Measurements from ENCODE around the gene C11orf68. TPM values are rescaled to one million over a fixed set of nuclear protein-coding genes. Genes with fewer than 3 reads are reported as not detected.

The C11orf68 gene
- total RNA-seq, 1 donor from 2014 or later: 27.2 TPM

DNA sequence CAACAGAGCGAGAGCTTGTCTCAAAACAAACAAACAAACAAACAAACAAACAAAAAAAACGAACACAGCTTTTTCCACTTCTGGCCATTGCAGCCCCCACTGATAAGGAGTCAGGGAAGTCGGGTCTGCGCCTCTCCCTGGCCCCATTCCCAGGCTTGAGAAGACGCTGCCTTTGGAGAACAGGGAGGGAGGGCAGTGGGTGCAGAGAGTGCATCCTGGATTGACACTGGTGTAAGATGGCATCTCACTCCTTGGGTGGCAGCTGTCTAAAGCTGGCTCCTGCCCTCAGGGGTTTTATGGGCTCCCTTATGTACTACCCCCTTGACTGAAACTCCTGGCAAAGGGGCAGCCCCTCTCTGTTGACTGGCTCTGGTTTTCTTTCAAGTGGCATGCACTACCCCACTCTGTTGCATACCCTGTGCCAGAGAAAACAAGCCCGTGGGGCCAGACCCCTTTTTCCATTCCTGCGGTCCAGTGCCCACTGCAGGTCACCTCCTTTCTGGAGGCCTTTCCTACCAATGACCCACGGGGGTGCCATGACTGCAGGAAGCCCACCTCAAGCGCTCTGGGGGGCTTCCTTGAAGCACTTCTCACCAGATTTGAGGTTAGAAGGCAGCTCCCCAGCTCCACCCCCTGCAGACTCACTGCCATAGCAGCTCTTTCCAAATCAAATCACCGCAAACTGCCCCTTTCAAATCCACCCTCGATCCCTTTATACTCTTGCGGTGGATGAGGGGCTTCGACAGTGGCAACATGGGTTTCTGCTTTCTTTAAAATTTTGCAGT lies 13.1 kb upstream of the C11orf68 start:
- H3K36me3 Mint-ChIP-seq (ENCODE audit: low read depth): no peaks in the 10 kb centered on the region
- H3K27me3 Mint-ChIP-seq (ENCODE audit: low read depth): no peaks in the 10 kb centered on the region
- peaks cover 14% of the 10 kb centered on the region for H3K4me1 Mint-ChIP-seq
- no peak for DNase-seq (ENCODE audit: low read depth, low spot score)
- H3K4me3 Mint-ChIP-seq: no peak overlapping the region
- no peaks in the 10 kb centered on the region for H3K9me3 Mint-ChIP-seq
- H3K27ac Mint-ChIP-seq (ENCODE audit: unreplicated experiment): no peak overlapping the region
- TF ChIP-seq, protein P1, sequence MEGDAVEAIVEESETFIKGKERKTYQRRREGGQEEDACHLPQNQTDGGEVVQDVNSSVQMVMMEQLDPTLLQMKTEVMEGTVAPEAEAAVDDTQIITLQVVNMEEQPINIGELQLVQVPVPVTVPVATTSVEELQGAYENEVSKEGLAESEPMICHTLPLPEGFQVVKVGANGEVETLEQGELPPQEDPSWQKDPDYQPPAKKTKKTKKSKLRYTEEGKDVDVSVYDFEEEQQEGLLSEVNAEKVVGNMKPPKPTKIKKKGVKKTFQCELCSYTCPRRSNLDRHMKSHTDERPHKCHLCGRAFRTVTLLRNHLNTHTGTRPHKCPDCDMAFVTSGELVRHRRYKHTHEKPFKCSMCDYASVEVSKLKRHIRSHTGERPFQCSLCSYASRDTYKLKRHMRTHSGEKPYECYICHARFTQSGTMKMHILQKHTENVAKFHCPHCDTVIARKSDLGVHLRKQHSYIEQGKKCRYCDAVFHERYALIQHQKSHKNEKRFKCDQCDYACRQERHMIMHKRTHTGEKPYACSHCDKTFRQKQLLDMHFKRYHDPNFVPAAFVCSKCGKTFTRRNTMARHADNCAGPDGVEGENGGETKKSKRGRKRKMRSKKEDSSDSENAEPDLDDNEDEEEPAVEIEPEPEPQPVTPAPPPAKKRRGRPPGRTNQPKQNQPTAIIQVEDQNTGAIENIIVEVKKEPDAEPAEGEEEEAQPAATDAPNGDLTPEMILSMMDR (conservative IDR thresholded peaks at IDR 0.05): no peak

- H3K9me3 Mint-ChIP-seq: no peaks in the 10 kb centered on the region
- H3K27me3 Mint-ChIP-seq (ENCODE audit: low read depth): no peaks in the 10 kb centered on the region
- H3K4me3 Mint-ChIP-seq: no peak overlapping the region
- no peak for DNase-seq (ENCODE audit: low read depth, low spot score)
- peaks cover 11% of the 10 kb centered on the region for H3K4me1 Mint-ChIP-seq
- H3K27ac Mint-ChIP-seq (ENCODE audit: unreplicated experiment): no peak overlapping the region
- TF ChIP-seq, protein P1 (conservative IDR thresholded peaks at IDR 0.05): no peak
- H3K36me3 Mint-ChIP-seq (ENCODE audit: low read depth): no peaks in the 10 kb centered on the region
Observed at GRCh38 chr11:65928667-65929066, 9.8 kb upstream of the C11orf68 start.

DNA sequence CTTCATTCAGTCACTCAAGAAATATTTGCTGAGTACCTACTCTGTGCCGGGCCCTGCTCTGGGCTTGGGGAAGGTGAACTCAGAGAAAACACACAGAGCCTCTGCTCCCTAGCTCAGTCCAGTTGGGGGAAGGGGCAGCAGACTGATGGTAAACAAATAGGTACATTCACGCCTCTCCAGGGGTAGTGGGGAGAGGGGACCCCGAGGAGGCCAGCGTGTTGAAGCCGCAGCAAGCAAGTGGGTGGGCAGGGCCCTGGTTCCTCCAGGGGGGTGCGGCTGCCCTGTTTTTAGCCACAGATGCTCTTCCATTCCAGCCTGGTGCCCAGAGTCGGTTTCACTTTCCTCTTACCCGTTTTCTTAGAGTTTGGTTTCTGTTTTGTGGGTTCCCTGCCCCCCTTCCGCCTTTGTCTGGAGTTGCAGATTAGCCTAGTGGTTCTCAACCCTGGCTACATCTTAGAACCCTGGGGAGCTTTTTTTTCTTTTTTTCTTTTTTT lies 9.1 kb upstream of the C11orf68 start:
- TF ChIP-seq, protein P1 (conservative IDR thresholded peaks at IDR 0.05): no peak
- no peak for DNase-seq (ENCODE audit: low read depth, low spot score)
- no peaks in the 10 kb centered on the region for H3K27me3 Mint-ChIP-seq (ENCODE audit: low read depth)
- H3K4me1 Mint-ChIP-seq: peaks cover 11% of the 10 kb centered on the region
- H3K9me3 Mint-ChIP-seq: no peaks in the 10 kb centered on the region
- no peak overlapping the region for H3K4me3 Mint-ChIP-seq
- no peak overlapping the region for H3K27ac Mint-ChIP-seq (ENCODE audit: unreplicated experiment)
- peaks cover under 1% of the 10 kb centered on the region for H3K36me3 Mint-ChIP-seq (ENCODE audit: low read depth)

- peak overlapping the region; percentile 57 for H3K27ac Mint-ChIP-seq (ENCODE audit: unreplicated experiment)
- H3K4me3 Mint-ChIP-seq: no peak overlapping the region
- no peaks in the 10 kb centered on the region for H3K27me3 Mint-ChIP-seq (ENCODE audit: low read depth)
- no peak for DNase-seq (ENCODE audit: low read depth, low spot score)
- TF ChIP-seq, protein P1 (conservative IDR thresholded peaks at IDR 0.05): no peak
- peaks cover under 1% of the 10 kb centered on the region for H3K4me1 Mint-ChIP-seq
- H3K36me3 Mint-ChIP-seq (ENCODE audit: low read depth): peaks cover 4% of the 10 kb centered on the region
- no peaks in the 10 kb centered on the region for H3K9me3 Mint-ChIP-seq
Observed at GRCh38 chr11:65925397-65925796, 6.5 kb upstream of the C11orf68 start.

- H3K27ac Mint-ChIP-seq (ENCODE audit: unreplicated experiment): no peak overlapping the region
- no peaks in the 10 kb centered on the region for H3K9me3 Mint-ChIP-seq
- H3K36me3 Mint-ChIP-seq (ENCODE audit: low read depth): peaks cover 4% of the 10 kb centered on the region
- H3K4me3 Mint-ChIP-seq: peak overlapping the region; percentile 65
- no peak for DNase-seq (ENCODE audit: low read depth, low spot score)
- no peaks in the 10 kb centered on the region for H3K27me3 Mint-ChIP-seq (ENCODE audit: low read depth)
- peaks cover 8% of the 10 kb centered on the region for H3K4me1 Mint-ChIP-seq
- TF ChIP-seq, protein P1 (conservative IDR thresholded peaks at IDR 0.05): no peak
Observed at GRCh38 chr11:65922565-65922964, 3.7 kb upstream of the C11orf68 start.
